ENCODE measurements around the gene CTBP2. TPM values are rescaled to one million over a fixed set of nuclear protein-coding genes. Genes with fewer than 3 reads are reported as not detected.
A peak's percentile ranks its signal among the peaks of the same experiment; 100 is the strongest.
"Not testable (repeated sequence)": the region's sequence is repeated elsewhere in the genome, so short reads cannot be mapped to it uniquely, and the experiment has no call there.

The CTBP2 gene
- total RNA-seq, 2 donors from 2014 or later: 106 to 172 TPM

DNA sequence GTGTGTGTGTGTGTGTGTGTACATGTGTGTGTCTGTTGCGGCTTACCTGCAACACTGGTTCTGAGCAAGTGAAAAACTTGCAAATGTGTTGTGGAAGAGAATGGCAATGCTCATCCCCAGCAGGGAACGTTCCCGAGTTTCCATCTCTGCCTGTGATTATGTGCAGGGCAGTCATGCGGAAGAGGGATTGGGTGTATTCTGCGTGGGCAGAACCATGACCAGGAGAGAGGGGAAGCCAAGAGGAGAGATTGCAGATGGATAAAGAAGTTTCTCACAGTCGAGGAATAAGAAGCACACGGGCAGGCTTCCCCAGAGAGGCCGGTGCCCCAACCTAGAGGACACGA lies 99.9 kb downstream of the CTBP2 start:
- TF ChIP-seq, protein P1, sequence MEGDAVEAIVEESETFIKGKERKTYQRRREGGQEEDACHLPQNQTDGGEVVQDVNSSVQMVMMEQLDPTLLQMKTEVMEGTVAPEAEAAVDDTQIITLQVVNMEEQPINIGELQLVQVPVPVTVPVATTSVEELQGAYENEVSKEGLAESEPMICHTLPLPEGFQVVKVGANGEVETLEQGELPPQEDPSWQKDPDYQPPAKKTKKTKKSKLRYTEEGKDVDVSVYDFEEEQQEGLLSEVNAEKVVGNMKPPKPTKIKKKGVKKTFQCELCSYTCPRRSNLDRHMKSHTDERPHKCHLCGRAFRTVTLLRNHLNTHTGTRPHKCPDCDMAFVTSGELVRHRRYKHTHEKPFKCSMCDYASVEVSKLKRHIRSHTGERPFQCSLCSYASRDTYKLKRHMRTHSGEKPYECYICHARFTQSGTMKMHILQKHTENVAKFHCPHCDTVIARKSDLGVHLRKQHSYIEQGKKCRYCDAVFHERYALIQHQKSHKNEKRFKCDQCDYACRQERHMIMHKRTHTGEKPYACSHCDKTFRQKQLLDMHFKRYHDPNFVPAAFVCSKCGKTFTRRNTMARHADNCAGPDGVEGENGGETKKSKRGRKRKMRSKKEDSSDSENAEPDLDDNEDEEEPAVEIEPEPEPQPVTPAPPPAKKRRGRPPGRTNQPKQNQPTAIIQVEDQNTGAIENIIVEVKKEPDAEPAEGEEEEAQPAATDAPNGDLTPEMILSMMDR (IDR thresholded peaks at IDR 0.05): no peak
- H3K4me3 ChIP-seq: no peak overlapping the region
- intact Hi-C loops (cut with DNase I): loop anchor here (5.0 kb wide), 1 partner anchor 68 kb away; no protein-coding TSS in a partner anchor
- H3K36me3 ChIP-seq: no peaks in the 10 kb centered on the region
- no peaks in the 10 kb centered on the region for H3K27me3 ChIP-seq
- peaks cover 21% of the 10 kb centered on the region for H3K4me1 ChIP-seq
- DNase-seq: no peak
- H3K27ac ChIP-seq: peak overlapping the region; percentile 52
- H3K9ac ChIP-seq (ENCODE audit: low read depth in 2 of 2, low read length in 2 of 2): peak overlapping the region in 1 of 2 donors; percentile 58
- H3K9me3 ChIP-seq: no peaks in the 10 kb centered on the region

GRCh38 chr10:125060026-125060425 lies 100.3 kb downstream of the CTBP2 start:
- H3K36me3 ChIP-seq: no peaks in the 10 kb centered on the region
- H3K4me1 ChIP-seq: peaks cover 18% of the 10 kb centered on the region
- intact Hi-C loops (cut with DNase I): loop anchor here (5.0 kb wide), 1 partner anchor 68 kb away; no protein-coding TSS in a partner anchor
- H3K9me3 ChIP-seq: no peaks in the 10 kb centered on the region
- H3K27ac ChIP-seq: no peak overlapping the region
- TF ChIP-seq, protein P1 (IDR thresholded peaks at IDR 0.05): no peak
- no peak overlapping the region for H3K9ac ChIP-seq (ENCODE audit: low read depth in 2 of 2, low read length in 2 of 2)
- H3K4me3 ChIP-seq: no peak overlapping the region
- DNase-seq: no peak
- H3K27me3 ChIP-seq: no peaks in the 10 kb centered on the region

GRCh38 chr10:125059348-125059747 lies 101.0 kb downstream of the CTBP2 start:
- intact Hi-C loops (cut with DNase I); H3K27ac ChIP-seq; DNase-seq; H3K4me3 ChIP-seq; H3K36me3 ChIP-seq; H3K9me3 ChIP-seq; H3K27me3 ChIP-seq; H3K9ac ChIP-seq (ENCODE audit: low read depth in 2 of 2, low read length in 2 of 2): not testable (repeated sequence)
- H3K4me1 ChIP-seq: peaks cover 16% of the 10 kb centered on the region

GRCh38 chr10:125057158-125058001 lies 103.0 kb downstream of the CTBP2 start:
- H3K4me3 ChIP-seq: no peak overlapping the region
- no peaks in the 10 kb centered on the region for H3K36me3 ChIP-seq
- H3K27ac ChIP-seq: peak overlapping the region; percentile 72
- H3K4me1 ChIP-seq: peaks cover 16% of the 10 kb centered on the region
- intact Hi-C loops (cut with DNase I): no loop called here
- TF ChIP-seq, protein P1 (IDR thresholded peaks at IDR 0.05): no peak
- peak; percentile 58 for DNase-seq
- no peaks in the 10 kb centered on the region for H3K27me3 ChIP-seq
- no peaks in the 10 kb centered on the region for H3K9me3 ChIP-seq
- peak overlapping the region; percentile 42 to 79 for H3K9ac ChIP-seq (ENCODE audit: low read depth in 2 of 2, low read length in 2 of 2)

DNA sequence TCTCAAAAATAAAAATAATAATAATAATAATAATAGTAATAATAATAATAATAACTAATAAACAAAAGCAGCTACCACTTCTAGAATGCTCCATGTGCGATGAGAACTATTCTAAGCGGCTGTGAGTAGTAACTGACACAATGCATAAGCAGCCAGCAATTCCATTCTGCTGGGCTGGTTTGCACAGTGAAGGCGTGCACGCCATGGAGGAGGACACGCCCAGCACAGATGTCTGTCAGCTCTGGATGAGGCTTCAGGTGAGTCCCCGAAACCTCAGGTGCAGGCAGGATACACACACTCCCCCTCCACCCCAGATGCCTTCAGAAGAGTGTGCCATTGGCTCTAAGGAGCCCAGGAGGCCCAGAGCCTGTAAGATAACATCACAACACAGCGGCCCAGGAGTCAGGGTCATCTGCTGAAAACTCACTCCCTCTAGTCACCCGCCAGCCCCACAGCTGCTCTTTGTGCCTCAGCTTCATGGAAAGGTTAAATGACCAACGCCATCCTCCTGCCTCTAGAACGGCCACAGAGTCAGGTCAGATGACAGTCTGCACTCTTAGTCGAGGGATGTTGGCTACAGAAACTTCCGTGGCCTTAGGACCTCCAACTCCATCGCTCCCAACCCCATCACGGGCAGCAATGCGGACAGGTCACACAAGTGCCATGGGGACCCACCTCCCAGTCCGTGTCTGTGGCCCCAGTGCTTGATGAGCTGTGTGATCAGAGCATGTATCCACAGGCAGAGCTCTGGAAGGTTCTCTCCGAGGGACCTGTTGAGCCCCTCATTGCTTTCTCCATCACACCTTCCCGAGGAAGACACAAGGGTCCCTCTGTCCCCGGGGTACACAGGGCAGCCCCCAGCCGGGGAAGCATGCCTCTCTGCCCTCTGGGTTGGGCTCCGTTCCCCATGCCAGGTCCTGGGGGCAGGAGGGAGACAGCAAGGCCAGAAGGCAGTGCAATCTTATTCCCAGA lies 103.9 kb downstream of the CTBP2 start:
- Histone ChIP-seq H3K27ac (peak overlapping the region; percentile 72), H3K9me3 (no peaks in the 10 kb centered on the region), H3K36me3 (no peaks in the 10 kb centered on the region), H3K4me3 (no peak overlapping the region), H3K4me1 (peaks cover 13% of the 10 kb centered on the region), H3K27me3 (no peaks in the 10 kb centered on the region), H3K9ac (ENCODE audit: low read depth in 2 of 2, low read length in 2 of 2) (peak overlapping the region; percentile 42 to 79)
- TF ChIP-seq, protein P1 (IDR thresholded peaks at IDR 0.05): no peak
- DNase-seq: no peak
- intact Hi-C loops (cut with DNase I): no loop called here
